Mesenteric fat pad (tissue), 1 donor: ENCODE data around the gene ANKH. TPM values are rescaled to one million over a fixed set of nuclear protein-coding genes. Genes with fewer than 3 reads are reported as not detected.

ENCODE experiments used
- DNase-seq: peaks from one replicate; pipeline ENCODE4 v3.0.0-alpha.2; 2020; ENCODE audit warnings: low spot score
- total RNA-seq: library from RNA; stranded (reverse); fragmentation: NEBNext Ultra II Directional; extraction: Animal tissue kit (Norgen Biotek cat#: 25700); gene quantifications from one replicate; pipeline ENCODE4 v1.2.1, GENCODE V29; 2021
- donor health status: DM: yes; HTN: yes; CAD: no.

ANKH gene
- total RNA-seq, 1 donor from 2014 or later, result 78.1 TPM

DNA sequence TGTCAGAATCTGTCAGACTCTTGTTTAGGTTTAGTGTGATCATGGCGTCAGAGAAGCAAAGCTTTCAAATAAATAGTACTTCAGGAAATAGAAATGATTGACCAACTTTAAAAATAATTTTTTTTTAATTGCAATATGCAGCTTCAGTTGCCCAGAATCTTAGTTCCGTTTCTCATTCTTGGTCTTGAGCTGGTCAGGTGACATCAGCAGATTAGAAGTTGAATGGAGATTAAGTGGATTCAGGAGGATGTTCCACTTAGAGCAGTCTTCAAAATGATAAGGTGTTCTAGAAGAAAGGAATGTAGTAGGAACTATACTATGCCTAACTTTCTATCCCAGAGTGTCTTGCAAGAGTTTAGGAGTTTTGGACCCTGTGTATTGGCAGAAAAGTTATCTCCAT, 176.4 kb downstream of the ANKH start:
- no peak for DNase-seq

DNA sequence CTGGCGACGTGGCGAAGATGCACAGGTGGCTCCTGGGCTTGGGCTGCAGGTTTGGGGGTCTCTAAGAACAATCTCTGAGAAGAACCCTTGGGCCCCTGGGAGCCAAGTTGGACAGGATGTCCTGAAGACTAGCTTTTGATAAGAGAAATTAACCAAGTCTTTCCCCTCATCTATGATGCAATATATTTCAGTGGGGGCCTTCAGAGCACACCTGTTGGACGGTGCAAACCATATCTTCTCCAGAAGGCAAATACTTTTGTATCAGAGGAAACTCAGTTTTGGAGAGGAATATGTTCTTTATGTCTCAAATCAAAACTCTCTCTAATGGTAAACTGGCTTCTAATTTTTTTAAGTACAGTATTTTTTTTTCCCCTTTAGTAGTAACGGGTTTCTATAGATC, 178.5 kb downstream of the ANKH start:
- no peak for DNase-seq

DNA sequence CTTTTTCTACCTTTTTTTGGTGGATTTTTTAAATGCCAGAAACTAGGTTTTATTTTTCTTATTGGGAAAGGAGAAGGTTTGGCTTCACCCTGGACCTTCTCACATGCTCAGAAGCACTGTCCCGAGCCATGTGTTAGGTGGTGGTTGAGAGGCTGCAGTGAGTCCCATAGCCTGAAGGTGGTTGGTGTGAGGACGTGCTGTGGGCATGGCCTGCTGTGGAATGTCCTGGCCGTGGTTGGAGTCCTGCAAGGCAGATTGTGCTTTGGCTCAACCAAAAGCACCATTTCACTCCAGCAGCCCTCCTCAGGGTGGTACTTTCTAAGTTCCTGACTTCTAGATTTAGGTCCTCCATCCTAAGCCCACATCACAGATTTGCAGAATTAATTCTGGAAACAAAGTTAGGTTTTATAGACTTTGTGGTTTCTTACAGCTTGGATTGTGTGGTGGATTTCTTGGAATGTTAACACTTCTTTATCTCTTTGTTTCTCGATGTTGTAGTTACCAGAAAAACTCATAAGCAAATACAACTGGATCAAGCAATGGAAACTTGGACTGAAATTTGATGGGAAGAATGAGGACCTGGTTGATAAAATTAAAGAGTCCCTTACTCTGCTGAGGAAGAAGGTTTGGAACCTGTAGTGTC, 184.4 kb downstream of the ANKH start:
- DNase-seq, result no peak

DNA sequence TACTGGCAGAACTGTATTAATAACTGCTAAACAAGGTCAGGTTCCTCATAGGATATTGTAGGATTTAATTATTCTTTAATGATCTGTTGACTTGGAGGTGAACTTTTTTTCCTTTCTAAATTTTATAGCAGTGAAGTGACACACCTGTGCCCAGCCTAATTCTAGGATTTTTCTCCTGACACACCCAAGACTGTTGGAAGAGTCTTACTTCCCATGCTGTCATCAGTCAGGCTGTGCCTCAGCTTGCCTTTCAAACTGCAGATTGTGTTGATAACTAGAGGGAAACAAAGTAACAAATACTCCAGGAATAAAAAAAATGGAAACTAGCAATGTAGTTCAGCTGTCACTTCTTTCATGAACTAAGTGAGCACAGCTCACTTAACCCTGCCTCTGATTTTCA, 185.1 kb downstream of the ANKH start:
- DNase-seq, result no peak

DNA sequence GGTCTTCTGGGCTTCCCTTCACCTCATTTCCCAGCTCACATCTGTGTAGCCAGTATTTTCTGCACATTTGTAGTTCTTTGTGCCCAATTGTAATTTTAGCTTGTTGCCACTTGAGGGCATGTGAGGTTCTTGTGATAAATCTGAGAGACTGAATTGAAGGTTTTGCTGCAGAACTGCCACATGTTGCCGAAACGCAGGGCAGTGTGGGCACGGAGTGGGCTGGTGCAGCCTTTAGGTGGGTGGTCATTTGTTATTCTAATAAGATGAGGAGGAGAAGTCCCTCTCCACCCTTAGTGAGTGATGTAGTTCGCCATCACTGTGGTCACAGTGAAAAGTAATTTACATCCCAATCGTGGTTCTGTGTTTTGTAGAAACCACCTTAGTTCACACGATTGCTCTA, 185.8 kb downstream of the ANKH start:
- DNase-seq, result no peak

DNA sequence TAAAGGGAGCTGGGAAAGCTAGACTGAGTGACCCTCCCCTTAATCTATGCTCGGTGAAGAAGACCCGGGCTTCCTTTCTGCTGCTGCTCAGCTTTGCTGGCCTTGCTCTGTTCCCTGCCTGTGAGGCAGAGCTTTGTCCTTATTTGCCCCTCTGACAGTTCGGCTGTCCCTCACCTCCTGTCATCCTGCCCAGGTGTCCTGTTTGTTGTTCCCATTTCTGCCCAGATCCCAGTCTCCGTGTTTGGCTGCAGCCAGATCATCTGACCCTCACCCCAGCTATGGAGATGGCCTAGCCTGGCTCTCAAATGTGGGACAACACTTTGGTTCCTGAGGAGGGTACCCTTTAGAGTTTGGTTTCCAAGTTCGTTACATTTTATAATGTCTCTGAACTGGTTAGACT, 186.8 kb downstream of the ANKH start:
- no peak for DNase-seq

DNA sequence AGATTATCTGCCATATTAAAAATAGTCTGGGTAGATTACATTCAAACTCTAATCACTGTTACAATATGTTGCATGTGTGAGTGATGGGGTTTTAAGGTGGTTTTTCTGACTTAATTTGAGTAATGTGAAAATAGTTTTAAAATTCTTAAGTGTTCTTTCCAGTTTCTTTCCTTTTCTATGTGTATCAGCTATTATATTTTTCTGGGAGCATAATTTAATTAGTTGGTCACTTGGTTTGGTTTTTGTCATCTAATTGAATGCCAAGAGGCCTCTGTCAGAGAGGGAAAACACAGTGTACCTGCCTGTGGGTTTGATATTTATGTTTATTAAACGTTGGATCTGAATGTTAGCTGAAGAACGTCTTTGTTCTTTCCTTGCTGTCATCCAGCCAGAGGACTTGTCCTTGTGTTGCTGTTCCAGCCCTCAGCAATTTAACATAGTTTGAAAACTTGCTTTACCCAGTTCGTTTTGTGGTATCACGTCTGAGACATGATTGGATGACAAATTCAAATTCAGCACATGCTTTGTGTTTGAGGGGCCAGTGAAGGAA, 187.6 kb downstream of the ANKH start:
- no peak for DNase-seq

DNA sequence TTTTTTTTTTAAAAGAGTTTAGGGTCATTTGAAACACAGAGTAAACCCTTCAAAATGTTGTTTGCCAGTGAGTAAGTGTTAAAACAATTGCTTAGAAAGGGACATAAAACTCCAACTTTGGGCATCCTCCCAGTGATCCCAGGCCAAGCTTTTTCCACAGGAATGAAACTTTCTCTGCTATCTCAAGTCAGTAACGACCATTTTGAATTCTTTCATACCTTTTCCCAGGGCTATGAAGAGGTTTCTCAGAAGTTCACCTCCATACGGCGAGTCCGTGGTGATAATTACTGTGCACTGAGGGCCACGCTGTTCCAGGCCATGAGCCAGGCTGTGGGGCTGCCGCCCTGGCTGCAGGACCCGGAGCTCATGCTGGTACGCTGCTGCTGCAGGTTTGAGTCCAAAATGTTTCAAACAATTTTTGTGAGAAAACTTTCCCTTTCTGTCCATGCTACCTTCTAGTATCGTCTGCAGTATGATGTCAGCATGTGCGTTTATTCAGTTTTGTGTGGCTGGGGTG, 190.3 kb downstream of the ANKH start:
- DNase-seq, result no peak

DNA sequence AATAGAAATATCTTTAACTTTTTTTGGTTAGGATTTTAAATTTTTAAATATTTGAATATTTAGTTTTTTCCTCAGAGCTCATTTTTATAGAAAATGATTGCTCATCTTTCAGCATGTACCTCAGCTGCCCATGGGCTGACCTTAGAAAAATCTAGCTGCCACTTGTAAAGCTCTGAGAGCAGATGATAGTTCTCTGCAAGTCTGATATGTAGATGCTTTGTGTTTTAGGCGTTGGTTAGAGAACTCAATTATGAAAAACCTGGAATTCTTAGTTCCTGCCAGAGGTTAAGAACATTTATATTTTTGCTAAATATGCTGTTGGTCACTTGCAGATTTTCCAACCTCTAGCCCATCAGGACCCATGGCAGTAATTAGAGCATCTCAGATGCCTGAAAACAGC, 192.0 kb downstream of the ANKH start:
- no peak for DNase-seq

DNA sequence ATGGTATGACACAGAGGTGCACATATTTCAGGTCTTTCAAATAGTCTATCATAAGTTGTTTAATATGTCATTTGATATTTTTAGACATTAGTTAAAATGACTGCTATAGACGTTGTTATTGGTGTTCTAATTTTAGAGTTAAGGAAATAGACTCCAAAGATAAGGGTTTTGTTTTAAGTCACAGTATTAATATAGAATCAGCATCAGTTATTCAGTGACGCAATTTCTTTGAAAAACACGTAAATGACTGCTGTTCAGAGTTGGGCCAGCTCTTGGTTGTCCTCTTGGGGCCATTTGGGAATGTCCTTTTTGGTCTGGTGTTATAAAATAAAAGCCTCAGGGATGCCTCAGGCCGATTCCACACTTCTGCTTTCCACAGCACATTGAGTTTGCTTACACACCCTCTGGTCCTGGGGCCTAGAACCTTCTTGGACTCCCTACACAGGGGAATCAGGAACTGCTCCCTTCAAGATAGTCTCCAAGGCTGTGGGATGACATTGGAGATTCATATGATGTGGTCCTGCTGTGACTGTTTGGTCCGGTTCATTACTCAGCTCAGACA, 192.7 kb downstream of the ANKH start:
- DNase-seq, result no peak

DNA sequence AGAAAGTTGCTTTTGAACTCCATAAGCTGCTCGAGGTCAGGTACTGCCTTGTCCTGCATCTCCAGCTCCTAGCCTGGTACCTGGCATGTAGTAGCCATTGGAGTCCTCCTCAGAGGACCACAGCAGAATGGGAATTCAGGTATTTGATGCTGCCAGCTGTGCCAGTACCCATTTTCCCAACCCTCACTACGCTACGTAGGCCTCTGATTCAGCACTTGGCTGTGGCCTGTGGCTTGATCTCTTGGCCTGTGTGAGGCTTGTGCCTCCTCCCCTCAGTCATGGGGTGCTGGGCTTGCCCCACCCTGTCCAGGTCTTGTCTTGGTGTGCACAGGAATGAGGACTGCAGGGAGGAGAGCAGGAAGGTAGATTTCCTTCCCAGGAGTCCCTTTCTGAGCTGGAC, 195.3 kb downstream of the ANKH start:
- DNase-seq, result no peak

DNA sequence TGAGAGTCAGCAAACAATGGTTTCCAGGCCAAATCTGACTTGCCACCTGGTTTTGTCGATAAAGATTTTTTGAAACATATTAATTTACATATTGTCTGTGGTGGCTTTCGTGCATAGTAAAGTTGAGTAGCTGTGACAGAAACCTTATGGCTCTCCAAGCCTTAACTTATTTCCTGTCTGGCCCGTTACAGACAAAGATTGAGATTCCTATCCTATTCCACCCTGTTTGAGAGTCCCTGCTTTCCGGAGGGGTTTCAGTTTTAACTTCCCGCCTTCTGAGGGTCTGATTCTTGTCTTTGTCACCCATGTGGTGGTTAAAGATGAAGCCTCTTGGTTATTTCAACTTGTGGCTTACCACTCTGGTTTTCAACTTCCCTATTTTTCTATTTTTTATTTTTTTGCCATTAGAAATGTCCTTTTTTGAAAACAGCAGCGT, 195.7 kb downstream of the ANKH start:
- DNase-seq, result no peak

DNA sequence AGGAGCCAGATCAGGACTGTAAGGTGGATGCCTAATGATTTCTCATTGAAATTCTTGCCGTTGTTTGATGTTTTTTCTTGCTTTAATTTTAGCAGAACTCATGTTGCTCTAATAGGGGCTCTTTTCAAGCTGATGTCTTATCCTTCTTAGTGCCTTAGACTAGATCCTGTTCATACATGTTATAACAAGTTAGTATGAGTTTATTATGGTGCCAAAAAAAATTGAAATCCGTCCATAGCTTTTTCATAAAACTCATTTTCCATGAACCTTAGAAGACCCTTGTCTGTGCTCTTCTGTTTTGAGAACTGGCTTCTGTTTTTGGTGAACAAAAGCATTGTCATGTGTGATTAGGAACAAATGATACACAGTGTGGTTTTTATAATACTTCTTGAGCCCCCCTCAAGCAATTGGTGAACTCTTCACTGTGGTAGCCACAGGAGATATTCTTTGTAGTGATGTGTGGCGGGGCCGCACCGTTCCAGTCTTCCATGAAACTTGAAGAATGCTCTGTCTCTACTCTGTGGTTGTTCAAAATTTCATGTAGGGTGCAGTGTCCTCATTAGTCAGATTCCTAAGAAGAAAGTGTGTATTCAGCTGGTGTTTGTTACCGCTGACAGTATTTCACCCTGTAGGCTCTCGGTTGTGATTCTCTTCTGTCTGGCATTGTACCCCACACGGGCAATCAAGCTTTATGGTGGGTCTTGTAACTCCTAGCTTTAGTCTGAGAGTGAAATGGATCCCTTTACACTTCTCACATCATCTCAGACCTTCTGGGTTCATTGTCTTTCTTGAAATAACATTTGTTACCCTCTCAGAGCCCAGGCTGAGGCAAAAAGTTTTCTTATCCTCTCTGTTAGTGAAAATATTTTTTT, 196.4 kb downstream of the ANKH start:
- DNase-seq, result no peak

DNA sequence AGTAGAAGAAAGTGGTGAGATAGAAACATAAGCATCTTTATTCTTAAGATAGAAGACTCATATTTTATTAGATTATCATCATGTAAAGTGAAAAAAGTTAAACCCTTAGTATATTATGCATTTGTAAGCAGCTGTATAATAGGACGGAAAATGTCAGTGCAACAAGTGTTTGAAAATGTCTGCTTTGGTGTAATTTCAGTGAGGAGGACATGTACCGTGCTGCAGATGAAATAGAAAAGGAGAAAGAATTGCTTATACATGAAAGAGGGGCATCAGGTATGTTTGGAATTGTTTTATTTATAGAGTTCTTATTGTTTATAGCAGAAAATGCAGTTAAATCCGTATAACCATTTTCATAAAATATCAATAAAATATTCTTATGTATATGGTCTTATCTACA, 198.1 kb downstream of the ANKH start:
- DNase-seq, result no peak

DNA sequence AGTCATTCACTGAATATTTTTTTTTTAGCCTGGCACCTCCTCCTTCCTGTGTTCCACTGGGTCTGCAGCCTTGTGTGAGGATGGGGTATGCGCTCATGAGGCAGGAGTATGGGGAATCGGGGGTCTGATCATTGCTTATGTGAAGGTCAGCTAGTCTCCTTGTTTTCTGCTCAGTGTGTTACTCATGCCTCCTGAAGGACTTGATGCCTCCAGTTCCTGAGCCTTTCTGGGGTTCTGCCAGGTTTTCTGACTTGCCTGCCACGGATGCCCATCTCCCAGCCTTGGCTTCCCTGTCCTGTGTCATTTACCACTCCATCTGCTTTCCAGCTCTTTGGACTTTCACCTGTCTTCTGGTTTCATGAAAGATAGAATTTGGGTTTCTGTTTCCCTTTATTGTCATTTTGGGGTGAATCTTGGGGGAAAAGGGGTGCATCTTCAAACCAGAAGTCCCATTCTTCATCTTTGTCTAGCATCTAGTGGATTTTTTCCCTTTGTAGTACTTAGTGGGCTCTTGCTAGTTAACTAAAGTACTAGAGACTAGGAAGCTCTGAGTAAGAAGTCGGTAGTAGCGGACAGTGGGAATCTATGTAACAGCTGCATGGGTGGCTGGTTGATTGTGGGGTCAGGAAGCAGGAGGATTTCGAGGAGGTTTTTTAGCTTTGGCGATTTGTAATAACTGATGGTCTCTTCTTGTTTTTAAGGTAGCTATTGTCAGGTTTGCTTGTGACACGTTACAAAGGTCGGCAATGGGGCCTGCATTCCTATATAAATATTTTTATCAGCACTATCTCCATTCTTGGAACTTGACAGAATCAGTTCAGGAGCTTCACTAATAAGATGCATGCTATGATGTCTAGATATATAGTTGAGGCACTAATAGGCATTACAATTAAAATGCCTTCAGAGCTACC, 198.8 kb downstream of the ANKH start:
- DNase-seq, result no peak

DNA sequence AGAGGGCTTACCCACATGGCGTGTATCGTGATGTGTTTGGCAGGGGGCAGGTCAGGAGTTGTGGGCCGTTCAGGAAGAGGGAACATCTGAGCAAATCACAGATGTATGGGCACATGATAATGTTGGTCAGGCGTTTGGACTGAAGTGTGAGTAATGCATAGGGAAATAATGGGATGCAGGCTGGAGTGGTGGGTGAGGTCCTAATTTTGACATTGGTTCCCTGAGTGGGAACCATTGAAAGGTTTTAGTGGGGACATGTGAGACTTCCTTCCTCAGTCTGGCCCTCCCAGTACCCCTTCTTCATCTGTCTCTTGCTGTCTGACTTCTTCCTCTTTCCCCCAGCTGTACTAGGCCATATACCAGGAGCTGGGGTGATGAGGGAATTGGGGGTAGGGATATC, 199.5 kb downstream of the ANKH start:
- DNase-seq, result no peak

DNA sequence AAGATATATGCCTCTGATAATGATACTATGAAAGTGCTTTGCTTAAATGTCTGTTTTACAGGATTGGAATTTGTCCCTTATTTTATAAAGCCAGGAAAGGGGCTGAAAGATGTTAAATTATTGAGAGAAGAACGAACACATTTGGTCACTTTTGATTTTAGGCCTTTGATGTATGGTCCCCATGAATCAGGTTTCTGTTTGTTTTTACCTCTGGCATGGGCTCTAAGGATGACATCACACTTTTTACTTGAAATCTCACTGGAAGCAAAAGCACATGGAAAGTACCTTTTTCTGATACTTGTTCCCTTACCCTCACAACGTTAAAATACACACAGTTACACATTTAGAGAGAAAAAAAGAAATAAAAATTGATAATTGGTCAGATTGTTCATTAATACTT, 200.2 kb downstream of the ANKH start:
- DNase-seq, result no peak

DNA sequence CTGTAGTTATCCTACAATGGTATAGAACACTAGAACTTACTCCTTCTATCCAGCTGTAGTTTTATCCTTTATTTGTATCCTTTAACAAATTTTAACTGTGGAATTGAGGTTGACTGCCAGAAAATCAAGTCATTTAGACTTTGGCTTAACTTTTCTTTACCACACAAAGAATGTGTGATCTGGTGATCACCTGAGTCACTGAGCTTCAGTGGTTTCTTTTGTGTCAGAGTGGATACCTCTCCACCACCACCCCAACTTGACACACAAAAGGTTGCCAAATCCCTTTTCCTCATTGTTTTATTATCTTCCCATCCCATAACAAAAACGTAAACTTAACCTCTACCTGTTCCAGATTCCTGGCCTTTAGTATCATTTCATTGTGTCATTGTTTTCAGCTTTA, 201.6 kb downstream of the ANKH start:
- DNase-seq, result no peak

DNA sequence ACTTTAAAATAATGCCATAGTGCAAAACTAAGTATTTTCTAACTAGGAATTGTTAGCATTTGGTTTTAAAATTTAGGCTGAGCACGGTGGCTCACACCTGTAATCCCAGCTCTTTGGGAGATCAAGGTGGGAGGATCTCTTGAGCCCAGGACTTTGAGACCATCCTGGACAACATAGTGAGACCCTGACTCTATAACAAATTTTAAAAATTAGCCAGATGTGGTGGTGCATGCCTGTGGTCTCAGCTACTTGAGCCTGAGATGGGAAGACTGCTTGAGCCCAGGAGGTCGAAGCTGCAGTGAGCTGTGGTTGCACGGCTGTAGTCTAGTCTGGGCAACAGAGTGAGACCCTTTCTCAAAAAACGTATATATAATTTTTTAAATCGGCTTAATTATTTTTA, 202.2 kb downstream of the ANKH start:
- DNase-seq, result no peak

DNA sequence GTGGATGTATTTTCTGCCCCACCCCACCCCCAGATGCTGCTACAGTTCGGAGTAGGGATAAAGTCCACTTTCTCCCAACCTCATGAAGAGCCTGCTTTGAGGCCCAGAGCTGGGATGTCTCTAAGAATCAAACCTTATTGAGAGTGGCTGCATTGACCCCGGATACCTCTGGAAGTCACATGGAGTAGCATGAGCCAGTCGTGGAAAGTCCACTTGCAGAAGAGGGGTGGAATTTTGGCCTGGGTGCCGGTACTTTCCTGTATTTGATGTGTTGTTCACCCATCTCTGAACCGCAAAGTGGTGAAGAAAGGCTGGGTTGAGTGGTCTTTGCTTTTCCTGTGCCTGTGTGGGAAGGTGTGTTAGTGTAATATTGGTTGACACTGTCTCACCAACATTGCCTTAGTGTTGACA, 203.4 kb downstream of the ANKH start:
- no peak for DNase-seq

DNA sequence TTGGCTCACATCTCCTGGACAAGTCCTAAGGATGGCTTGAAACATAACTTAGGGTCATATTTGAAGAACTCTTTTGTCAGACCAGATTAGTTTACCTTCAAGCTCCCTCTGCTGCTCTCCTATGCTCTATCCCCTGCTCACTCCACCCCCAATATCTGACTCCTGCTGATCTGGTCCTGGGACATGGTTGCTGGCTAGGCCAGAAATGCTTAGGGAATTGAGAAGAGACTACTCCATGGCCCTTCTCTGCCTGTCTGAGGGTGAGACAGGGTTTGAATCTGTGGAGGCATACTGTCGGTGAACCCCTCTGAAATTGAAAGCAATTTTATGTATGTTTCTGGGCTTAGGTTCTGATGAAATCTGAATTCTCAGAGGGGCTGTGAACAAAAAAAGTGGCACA, 203.8 kb downstream of the ANKH start:
- DNase-seq, result no peak
